Measurements from ENCODE around the gene TRHDE. TPM values are rescaled to one million over a fixed set of nuclear protein-coding genes. Genes with fewer than 3 reads are reported as not detected.

Gene TRHDE
- total RNA-seq, 1 experiment from 2014 or later, result 16.5 TPM

- no peak for TF ChIP-seq EZH2 (IDR thresholded peaks at IDR 0.05; ENCODE audit: low read length, unreplicated experiment)
- no peak for TF ChIP-seq EZH2phosphoT487 (IDR thresholded peaks at IDR 0.05; ENCODE audit: borderline replicate concordance, low read length)
- no peak for TF ChIP-seq CTCF (conservative IDR thresholded peaks at IDR 0.05; ENCODE audit: low read depth, low read length)
- no peak overlapping the region for H3K9ac ChIP-seq (ENCODE audit: low read length)
- CTCF ChIA-PET, result no interaction called here
- no peaks in the 10 kb centered on the region for H3K9me2 ChIP-seq (replicated peaks; ENCODE audit: low read length)
- intact Hi-C loops (cut with micrococcal nuclease), result no loop called here
- H2AFZ ChIP-seq (ENCODE audit: low read length), result no peak overlapping the region
- no peak for ATAC-seq
- H3K79me2 ChIP-seq (ENCODE audit: low read length), result no peaks in the 10 kb centered on the region
- H3K4me2 ChIP-seq (ENCODE audit: low read length), result no peak overlapping the region
- H3K4me1 ChIP-seq (ENCODE audit: insufficient read depth, low read length), result no peaks in the 10 kb centered on the region
- H3K36me3 ChIP-seq (ENCODE audit: low read depth, low read length), result no peaks in the 10 kb centered on the region
- H3K27me3 ChIP-seq (ENCODE audit: low read length), result no peaks in the 10 kb centered on the region
- H3K27ac ChIP-seq (ENCODE audit: low read length), result no peak overlapping the region
- H3K4me3 ChIP-seq (ENCODE audit: low read length), result no peak overlapping the region
- no peak for DNase-seq
- no peaks in the 10 kb centered on the region for H3F3A ChIP-seq (ENCODE audit: low read length, unreplicated experiment)
- POLR2A ChIA-PET (ENCODE audit: unreplicated experiment), result no interaction called here
- H3K9me3 ChIP-seq (ENCODE audit: low read length), result no peaks in the 10 kb centered on the region
- no peaks in the 10 kb centered on the region for H4K20me1 ChIP-seq (ENCODE audit: low read length)
- no TSS peak for BruUV-seq (replicated peaks)
These were observed 350.4 kb downstream of the TRHDE start for GRCh38 chr12:72622556-72622955.

- no peak overlapping the region for H2AFZ ChIP-seq (ENCODE audit: low read length)
- TF ChIP-seq EZH2phosphoT487 (IDR thresholded peaks at IDR 0.05; ENCODE audit: borderline replicate concordance, low read length) (no peak), EZH2 (IDR thresholded peaks at IDR 0.05; ENCODE audit: low read length, unreplicated experiment) (no peak)
- DNase-seq, result peak; percentile 8
- no peaks in the 10 kb centered on the region for H3K27me3 ChIP-seq (ENCODE audit: low read length)
- H3K9ac ChIP-seq (ENCODE audit: low read length), result no peak overlapping the region
- H3F3A ChIP-seq (ENCODE audit: low read length, unreplicated experiment), result no peaks in the 10 kb centered on the region
- H4K20me1 ChIP-seq (ENCODE audit: low read length), result no peaks in the 10 kb centered on the region
- H3K4me1 ChIP-seq (ENCODE audit: insufficient read depth, low read length), result no peaks in the 10 kb centered on the region
- ChIA-PET POLR2A (ENCODE audit: unreplicated experiment) (no interaction called here), CTCF (interaction anchor here (0.6 kb wide), 1 partner anchor 111 kb away, joined by 3 read pairs; no protein-coding TSS in a partner anchor)
- ATAC-seq, result peak; percentile 46
- no peak overlapping the region for H3K27ac ChIP-seq (ENCODE audit: low read length)
- H3K36me3 ChIP-seq (ENCODE audit: low read depth, low read length), result no peaks in the 10 kb centered on the region
- H3K9me2 ChIP-seq (replicated peaks; ENCODE audit: low read length), result no peaks in the 10 kb centered on the region
- H3K4me2 ChIP-seq (ENCODE audit: low read length), result no peak overlapping the region
- BruUV-seq (replicated peaks), result no TSS peak
- no peaks in the 10 kb centered on the region for H3K79me2 ChIP-seq (ENCODE audit: low read length)
- intact Hi-C loops (cut with micrococcal nuclease), result no loop called here
- H3K4me3 ChIP-seq (ENCODE audit: low read length), result no peak overlapping the region
- no peaks in the 10 kb centered on the region for H3K9me3 ChIP-seq (ENCODE audit: low read length)
These were observed 359.9 kb downstream of the TRHDE start for GRCh38 chr12:72631926-72632685.

GRCh38 chr12:72642706-72643105, 370.5 kb downstream of the TRHDE start:
- ChIA-PET CTCF (no interaction called here), POLR2A (ENCODE audit: unreplicated experiment) (no interaction called here)
- H3F3A ChIP-seq (ENCODE audit: low read length, unreplicated experiment), result no peaks in the 10 kb centered on the region
- no peaks in the 10 kb centered on the region for H3K9me2 ChIP-seq (replicated peaks; ENCODE audit: low read length)
- H3K36me3 ChIP-seq (ENCODE audit: low read depth, low read length), result no peaks in the 10 kb centered on the region
- H2AFZ ChIP-seq (ENCODE audit: low read length), result no peak overlapping the region
- H4K20me1 ChIP-seq (ENCODE audit: low read length), result no peaks in the 10 kb centered on the region
- H3K79me2 ChIP-seq (ENCODE audit: low read length), result no peaks in the 10 kb centered on the region
- no peaks in the 10 kb centered on the region for H3K9me3 ChIP-seq (ENCODE audit: low read length)
- no peak overlapping the region for H3K27ac ChIP-seq (ENCODE audit: low read length)
- no peaks in the 10 kb centered on the region for H3K27me3 ChIP-seq (ENCODE audit: low read length)
- H3K4me3 ChIP-seq (ENCODE audit: low read length), result no peak overlapping the region
- no peaks in the 10 kb centered on the region for H3K4me1 ChIP-seq (ENCODE audit: insufficient read depth, low read length)
- no TSS peak for BruUV-seq (replicated peaks)
- H3K4me2 ChIP-seq (ENCODE audit: low read length), result no peak overlapping the region
- intact Hi-C loops (cut with micrococcal nuclease), result no loop called here
- TF ChIP-seq EZH2 (IDR thresholded peaks at IDR 0.05; ENCODE audit: low read length, unreplicated experiment), result no peak
- no peak for TF ChIP-seq EZH2phosphoT487 (IDR thresholded peaks at IDR 0.05; ENCODE audit: borderline replicate concordance, low read length)
- TF ChIP-seq CTCF (conservative IDR thresholded peaks at IDR 0.05; ENCODE audit: low read depth, low read length), result no peak
- no peak overlapping the region for H3K9ac ChIP-seq (ENCODE audit: low read length)
- ATAC-seq (no peak), DNase-seq (no peak)
